Body of pancreas (tissue), 4 donors: ENCODE measurements around the gene SLC4A4. TPM values are rescaled to one million over a fixed set of nuclear protein-coding genes. Genes with fewer than 3 reads are reported as not detected.

Source experiments
- ATAC-seq: fragments of 150-250 bp; one replicate; pipeline ENCODE4 v1.9.1; 2016
- DNase-seq, 4 donors: peaks; one replicate each; pipeline ENCODE4 v3.0.0-alpha.2; 2019
- H3K27ac ChIP-seq, 4 donors: fragments of 200-600 bp; sonication (generic); 1 replicate in 3 of 4; 2 replicates in 1 of 4; pipeline versions ENCODE4 v1.5.1 to v1.6.1; 2016 to 2019; ENCODE audit warnings: mild to moderate bottlenecking in 1 of 4, mixed read lengths in 1 of 4, moderate library complexity in 1 of 4
- H3K27me3 ChIP-seq, 2 donors: fragments of 200-600 bp; sonication (generic); one replicate each; pipeline ENCODE4 v1.6.0; 2016; ENCODE audit warnings: mild to moderate bottlenecking in 1 of 2
- H3K36me3 ChIP-seq, 2 donors: fragments of 200-600 bp; sonication (generic); replicated peaks in 1 of 2; 2 replicates each; pipeline ENCODE4 v1.5.1; 2016; ENCODE audit warnings: low read depth in 2 of 2; ENCODE audit not compliant: insufficient read depth in 1 of 2
- H3K4me1 ChIP-seq: fragments of 200-600 bp; sonication (generic); one replicate; pipeline ENCODE4 v1.6.0; 2016
- H3K4me3 ChIP-seq, 2 donors: fragments of 200-600 bp; sonication (generic); 1 replicate in 1 of 2; 2 replicates in 1 of 2; pipeline ENCODE4 v1.5.1; 2016 to 2019
- H3K9me3 ChIP-seq, 3 donors: fragments of 200-600 bp; sonication (generic); 1 replicate in 2 of 3; 2 replicates in 1 of 3; pipeline ENCODE4 v1.5.1; 2016
- POLR2A ChIP-seq, 3 donors: fragments of 450-650 bp; IDR thresholded peaks; one replicate each; pipeline ENCODE4 v1.6.1; 2016; ENCODE audit warnings: antibody characterized with exemption in 3 of 3, mild to moderate bottlenecking in 2 of 3
- WGBS, 2 donors: methylation state at CpG; one replicate each; pipeline ENCODE4 v1.1.5; 2017; 5-methylcytosine and 5-hydroxymethylcytosine counted together
- intact Hi-C: fragments of 100-400 bp; cut with DNase I; formaldehyde crosslinking; loops from one replicate; pipeline ENCODE4 v1.15.1; 2023
- total RNA-seq, 2 donors: library from RNA; depleted of rRNA; stranded (reverse); fragments of >200 nt; gene quantifications; one replicate each; pipeline ENCODE4 v1.1.0, GENCODE V29; 2016
- TF ChIP-seq, protein P1 (sequence below), 7 experiments: fragments of 450-650 bp in 4 of 7; fragments of 200-600 bp in 3 of 7; sonication (generic) in 3 of 7; IDR thresholded peaks; one replicate each; pipeline ENCODE4 v1.5.1; 2016 to 2019; ENCODE audit warnings: antibody characterized with exemption in 7 of 7

SLC4A4 gene
- total RNA-seq, 2 donors from 2014 or later = 334 to 402 TPM

- DNase-seq (no peak), ATAC-seq (no peak)
- no peaks in the 10 kb centered on the region for H3K9me3 ChIP-seq
- H3K36me3 ChIP-seq = peaks cover 0 to 1% of the 10 kb centered on the region in 2 donors
- H3K4me3 ChIP-seq = no peak overlapping the region
- peaks cover 9% of the 10 kb centered on the region for H3K4me1 ChIP-seq
- WGBS, 2 donors = 84 to 88% methylated on average over 5 to 6 of the region's 6 CpGs
- TF ChIP-seq, protein P1, sequence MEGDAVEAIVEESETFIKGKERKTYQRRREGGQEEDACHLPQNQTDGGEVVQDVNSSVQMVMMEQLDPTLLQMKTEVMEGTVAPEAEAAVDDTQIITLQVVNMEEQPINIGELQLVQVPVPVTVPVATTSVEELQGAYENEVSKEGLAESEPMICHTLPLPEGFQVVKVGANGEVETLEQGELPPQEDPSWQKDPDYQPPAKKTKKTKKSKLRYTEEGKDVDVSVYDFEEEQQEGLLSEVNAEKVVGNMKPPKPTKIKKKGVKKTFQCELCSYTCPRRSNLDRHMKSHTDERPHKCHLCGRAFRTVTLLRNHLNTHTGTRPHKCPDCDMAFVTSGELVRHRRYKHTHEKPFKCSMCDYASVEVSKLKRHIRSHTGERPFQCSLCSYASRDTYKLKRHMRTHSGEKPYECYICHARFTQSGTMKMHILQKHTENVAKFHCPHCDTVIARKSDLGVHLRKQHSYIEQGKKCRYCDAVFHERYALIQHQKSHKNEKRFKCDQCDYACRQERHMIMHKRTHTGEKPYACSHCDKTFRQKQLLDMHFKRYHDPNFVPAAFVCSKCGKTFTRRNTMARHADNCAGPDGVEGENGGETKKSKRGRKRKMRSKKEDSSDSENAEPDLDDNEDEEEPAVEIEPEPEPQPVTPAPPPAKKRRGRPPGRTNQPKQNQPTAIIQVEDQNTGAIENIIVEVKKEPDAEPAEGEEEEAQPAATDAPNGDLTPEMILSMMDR (IDR thresholded peaks at IDR 0.05) = no peak
- no peak for TF ChIP-seq POLR2A (IDR thresholded peaks at IDR 0.05)
- no peaks in the 10 kb centered on the region for H3K27me3 ChIP-seq
- peak overlapping the region in 2 of 4 donors; percentile 3 to 5 for H3K27ac ChIP-seq
- intact Hi-C loops = no loop called here
Measured at GRCh38 chr4:71537551-71538065, 198.8 kb downstream of the SLC4A4 start.

GRCh38 chr4:71538528-71538927 lies 199.7 kb downstream of the SLC4A4 start:
- Histone ChIP-seq H3K36me3 (peaks cover 0 to 1% of the 10 kb centered on the region in 2 donors), H3K4me1 (peaks cover 9% of the 10 kb centered on the region), H3K9me3 (no peaks in the 10 kb centered on the region), H3K27ac (no peak overlapping the region), H3K4me3 (no peak overlapping the region), H3K27me3 (no peaks in the 10 kb centered on the region)
- intact Hi-C loops = no loop called here
- ATAC-seq (no peak), DNase-seq (no peak)
- 62 to 75% methylated on average over 2 of the region's 2 CpGs for WGBS, 2 donors
- TF ChIP-seq, protein P1 (IDR thresholded peaks at IDR 0.05) = no peak
- no peak for TF ChIP-seq POLR2A (IDR thresholded peaks at IDR 0.05)

- intact Hi-C loops = no loop called here
- no peaks in the 10 kb centered on the region for H3K27me3 ChIP-seq
- no peak for TF ChIP-seq POLR2A (IDR thresholded peaks at IDR 0.05)
- TF ChIP-seq, protein P1 (IDR thresholded peaks at IDR 0.05) = no peak
- ATAC-seq (no peak), DNase-seq (no peak)
- no peaks in the 10 kb centered on the region for H3K9me3 ChIP-seq
- peak overlapping the region in 1 of 4 donors; percentile 12 for H3K27ac ChIP-seq
- WGBS, 2 donors = 55% methylated on average over 4 of the region's 4 CpGs
- no peak overlapping the region for H3K4me3 ChIP-seq
- H3K4me1 ChIP-seq = peaks cover 9% of the 10 kb centered on the region
- H3K36me3 ChIP-seq = peaks cover 0 to 1% of the 10 kb centered on the region in 2 donors
Measured at GRCh38 chr4:71540749-71541269, 202.0 kb downstream of the SLC4A4 start.

GRCh38 chr4:71541541-71541940 lies 202.7 kb downstream of the SLC4A4 start:
- 93 to 95% methylated on average over 2 of the region's 2 CpGs for WGBS, 2 donors
- Histone ChIP-seq H3K36me3 (no peaks in the 10 kb centered on the region), H3K4me3 (no peak overlapping the region), H3K27ac (no peak overlapping the region), H3K27me3 (no peaks in the 10 kb centered on the region), H3K9me3 (no peaks in the 10 kb centered on the region), H3K4me1 (peaks cover 9% of the 10 kb centered on the region)
- intact Hi-C loops = no loop called here
- ATAC-seq (no peak), DNase-seq (no peak)
- no peak for TF ChIP-seq POLR2A (IDR thresholded peaks at IDR 0.05)
- TF ChIP-seq, protein P1 (IDR thresholded peaks at IDR 0.05) = no peak

DNA sequence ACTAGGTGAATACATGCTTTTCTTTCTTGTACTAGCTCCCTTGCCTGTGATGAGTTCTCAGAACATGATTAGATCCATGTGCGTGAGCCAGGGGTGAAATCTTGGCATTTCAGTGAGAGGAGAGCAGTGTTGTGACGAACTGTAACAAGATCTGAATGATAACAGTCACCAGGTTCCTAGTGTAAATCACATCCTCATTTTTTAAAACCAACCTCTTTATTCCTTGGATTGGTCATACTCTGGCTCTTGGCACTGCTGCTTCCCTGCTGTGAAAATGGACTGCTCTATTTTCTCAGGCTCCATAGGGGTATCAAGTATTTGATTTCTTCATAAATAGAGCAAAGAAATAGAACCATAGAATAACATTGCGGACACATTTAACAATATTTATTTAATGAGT lies 206.3 kb downstream of the SLC4A4 start:
- Histone ChIP-seq H3K4me3 (no peak overlapping the region), H3K4me1 (peaks cover 15% of the 10 kb centered on the region), H3K27me3 (no peaks in the 10 kb centered on the region), H3K27ac (peak overlapping the region in 1 of 4 donors; percentile 18), H3K9me3 (no peaks in the 10 kb centered on the region), H3K36me3 (no peaks in the 10 kb centered on the region)
- intact Hi-C loops = no loop called here
- no peak for ATAC-seq
- 57 to 58% methylated on average over 3 of the region's 3 CpGs for WGBS, 2 donors
- no peak for DNase-seq
- TF ChIP-seq, protein P1 (IDR thresholded peaks at IDR 0.05) = no peak
- TF ChIP-seq POLR2A (IDR thresholded peaks at IDR 0.05) = no peak
